ENCODE data around the gene NBPF1.
A peak's percentile ranks its signal among the peaks of the same experiment; 100 is the strongest.
"Not testable (repeated sequence)": the region's sequence is repeated elsewhere in the genome, so short reads cannot be mapped to it uniquely, and the experiment has no call there.

NBPF1 gene

DNA sequence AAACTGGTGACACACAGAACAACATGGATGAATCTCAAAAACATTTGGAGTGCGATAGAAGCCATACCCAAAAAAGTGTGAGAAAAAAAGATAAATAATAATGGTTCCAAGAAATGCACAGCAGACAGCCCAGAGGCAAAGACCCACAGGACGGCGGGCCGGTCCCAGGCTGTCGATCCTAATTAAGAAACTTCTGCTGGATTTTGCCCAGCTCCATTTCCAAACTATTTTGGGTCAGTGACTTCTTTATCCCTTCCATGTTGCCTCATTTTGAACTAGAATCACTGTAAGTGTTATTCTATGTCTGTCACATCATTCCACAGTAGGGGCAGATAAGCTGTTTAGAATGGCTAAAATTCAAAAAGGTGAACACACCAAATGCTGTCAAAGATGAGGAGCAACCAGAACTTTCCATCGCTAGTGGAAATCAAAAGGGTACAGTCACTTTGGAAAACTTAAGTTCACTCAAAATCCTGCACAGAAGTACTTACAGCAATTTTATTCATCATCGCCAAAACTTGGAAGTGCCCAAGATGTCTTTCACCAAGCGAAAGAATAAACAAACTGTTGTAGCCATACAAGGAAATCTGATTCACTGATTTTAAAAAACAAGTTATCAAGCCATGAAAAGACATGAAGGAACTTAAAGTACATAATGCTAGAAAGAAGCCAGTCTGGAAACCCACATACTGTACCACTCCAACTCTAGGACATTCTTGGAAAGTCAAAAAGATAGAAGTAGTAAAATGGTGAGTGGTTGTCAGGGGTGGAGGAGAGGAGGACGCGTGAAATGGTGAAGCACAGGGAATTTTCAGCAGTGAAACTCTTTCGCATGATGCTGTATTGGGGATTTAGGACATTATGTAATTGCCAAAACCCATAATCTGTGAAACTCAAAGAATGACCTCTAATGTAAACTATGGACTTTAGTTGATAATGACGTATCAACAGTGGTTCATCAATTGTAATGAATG, 7.5 kb downstream of the NBPF1 start:
- no peak for DNase-seq (ENCODE audit: low spot score)

DNA sequence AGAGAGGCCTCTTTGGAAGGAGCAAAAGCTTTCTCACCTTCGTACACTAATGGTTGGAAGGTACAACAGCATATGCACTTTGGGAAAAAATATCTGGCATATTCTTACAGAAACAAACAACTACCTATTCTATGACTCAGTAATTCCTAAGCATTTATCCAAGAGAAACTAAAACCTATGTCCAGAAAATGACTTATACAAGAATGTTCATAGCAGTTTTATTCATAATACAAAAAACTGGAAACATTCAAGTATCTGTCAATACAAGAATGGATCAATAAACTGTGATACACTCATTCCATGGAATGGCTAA, 8.2 kb downstream of the NBPF1 start:
- DNase-seq (ENCODE audit: low spot score): no peak

DNA sequence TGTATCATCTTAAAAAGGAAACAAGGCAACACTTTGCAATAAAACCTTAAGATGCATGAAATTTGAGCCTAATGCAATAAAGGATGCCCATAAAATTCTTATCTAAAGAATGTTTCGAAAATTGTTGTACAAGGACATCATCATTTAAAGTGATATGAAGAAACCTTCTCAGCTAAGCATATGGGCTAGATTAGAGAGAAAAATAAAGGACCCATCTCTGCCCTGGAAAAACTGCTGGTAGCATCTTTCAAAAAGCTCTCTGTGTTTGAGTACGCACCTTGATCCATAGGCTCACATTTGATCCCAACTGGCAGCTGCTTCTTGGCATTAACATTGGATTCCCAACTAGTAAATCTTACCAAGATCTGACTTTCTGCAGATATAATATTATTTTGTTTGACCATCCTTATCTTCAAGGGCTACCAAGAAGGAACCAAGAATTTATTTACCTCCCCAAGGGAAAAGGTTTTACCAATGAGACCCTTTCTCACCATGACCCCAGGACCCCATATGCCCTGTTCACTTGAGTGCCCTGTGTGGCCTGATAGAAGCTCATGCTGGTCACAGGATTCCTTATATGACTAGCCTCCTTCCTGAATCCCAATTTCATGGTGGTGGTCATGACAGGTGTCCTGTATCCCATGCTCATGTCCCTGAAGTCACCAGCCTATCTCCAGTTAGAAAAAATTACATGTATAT, 8.7 kb downstream of the NBPF1 start:
- DNase-seq (ENCODE audit: low spot score): not testable (repeated sequence)

DNA sequence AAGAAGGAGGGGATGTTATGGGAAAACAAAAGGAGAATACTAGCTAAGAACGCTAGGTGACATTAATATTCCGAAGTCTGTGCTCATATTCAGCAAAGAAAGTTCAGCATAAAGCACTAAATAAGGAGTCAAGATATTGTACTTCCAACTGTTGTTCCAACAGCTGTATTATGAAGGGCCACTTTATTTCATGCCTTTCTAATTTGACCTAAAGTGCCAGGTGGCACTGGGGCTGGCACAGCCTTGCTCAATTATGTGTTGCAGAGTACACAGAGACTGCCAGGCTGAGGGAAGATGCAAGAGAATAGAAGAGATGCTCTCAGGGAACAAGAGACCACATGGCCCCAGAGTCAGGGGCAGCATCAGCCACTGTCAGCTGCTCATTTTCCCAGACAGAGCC, 9.7 kb downstream of the NBPF1 start:
- DNase-seq (ENCODE audit: low spot score): not testable (repeated sequence)

DNA sequence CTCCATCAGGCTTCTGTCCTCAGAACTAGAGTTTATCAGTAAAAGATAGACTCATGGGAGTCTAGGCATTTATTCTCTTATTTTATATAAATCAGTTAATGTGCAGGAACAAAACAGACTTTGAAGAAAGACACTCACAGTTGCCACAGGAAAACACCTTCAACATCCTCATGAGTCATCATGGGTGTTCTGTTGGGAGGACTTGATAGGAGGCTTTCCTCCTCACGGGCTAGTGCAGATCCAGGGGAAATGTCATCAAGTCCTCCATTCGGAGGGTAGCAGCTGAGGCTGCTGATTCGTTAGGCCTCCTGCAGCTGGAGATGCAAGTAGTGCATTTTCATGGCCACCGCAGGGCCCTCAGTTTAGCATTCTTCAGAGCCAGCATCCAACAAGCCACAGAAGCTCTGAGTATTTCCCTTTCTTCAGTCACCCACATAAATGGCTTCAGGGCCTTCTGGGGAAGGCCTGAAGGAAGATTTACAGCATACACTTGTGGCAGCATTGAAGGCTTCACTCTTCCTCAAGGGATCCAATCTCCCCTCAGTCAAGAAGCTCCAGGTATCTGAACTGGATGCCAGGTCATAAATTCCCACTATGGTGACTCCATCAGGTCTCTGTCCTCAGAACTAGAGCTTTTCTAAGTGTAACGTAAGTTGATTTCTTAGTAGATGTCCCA, 10.9 kb downstream of the NBPF1 start:
- DNase-seq (ENCODE audit: low spot score): not testable (repeated sequence)

DNA sequence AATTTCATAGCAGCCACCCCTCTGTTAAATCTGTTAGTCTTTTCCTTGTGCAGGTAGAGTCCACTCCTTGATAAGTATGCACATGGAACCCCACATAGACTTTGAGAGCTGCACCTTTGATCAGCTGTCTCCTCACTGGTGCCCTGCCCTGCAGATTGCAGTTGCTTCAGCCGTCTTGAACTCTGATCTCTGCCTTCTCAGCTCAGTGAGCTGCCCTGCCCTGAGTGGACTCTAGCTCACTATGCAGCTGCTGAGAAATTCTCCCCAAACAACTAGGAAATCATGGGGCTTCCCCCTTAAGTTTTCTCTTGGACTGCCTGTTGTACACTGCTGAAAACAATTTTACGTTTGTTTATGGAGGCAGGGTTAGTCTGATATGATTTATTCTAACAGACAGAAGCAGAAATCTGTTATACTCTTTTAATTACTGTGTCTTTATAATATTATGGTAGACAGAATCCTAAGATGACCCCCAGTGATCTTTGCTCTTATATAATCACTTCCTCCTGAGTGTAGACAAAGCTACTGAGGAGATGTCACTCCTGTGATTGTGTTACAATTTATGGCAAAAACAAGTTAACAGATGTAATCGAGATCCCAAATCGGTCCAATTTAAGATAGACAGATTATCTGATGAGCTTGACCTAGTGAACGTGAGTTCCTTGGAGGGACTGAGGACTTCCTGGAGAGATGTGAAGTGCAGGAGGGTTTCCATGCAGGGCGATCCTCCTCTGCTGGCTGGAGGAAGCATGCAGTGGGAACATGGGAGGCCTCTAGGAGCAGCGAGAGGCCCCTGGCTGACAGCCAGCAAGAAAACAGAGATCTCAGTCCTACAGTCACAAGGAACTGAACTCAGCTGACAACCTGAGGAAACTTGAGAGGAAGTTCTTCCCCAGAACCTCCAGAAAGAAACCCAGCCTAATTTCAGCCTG, 12.2 kb downstream of the NBPF1 start:
- DNase-seq (ENCODE audit: low spot score): peak; percentile 1

DNA sequence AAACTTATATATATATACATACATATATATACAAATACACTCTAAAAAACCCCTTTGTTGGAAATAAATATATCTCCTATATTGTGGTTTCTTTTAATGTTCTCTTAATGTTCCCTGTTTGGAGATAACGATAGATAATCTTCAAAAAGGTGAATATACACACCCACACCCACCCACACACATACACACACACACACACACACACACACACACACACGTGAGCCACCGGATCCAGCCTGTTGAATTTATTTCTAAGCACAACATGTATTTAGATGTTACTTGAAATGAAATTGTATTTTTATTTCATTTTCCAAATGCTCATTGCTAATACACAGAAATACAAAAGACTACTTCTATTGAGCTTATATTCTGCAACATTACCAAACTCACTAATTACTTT, 14.0 kb downstream of the NBPF1 start:
- not testable (repeated sequence) for DNase-seq (ENCODE audit: low spot score)

DNA sequence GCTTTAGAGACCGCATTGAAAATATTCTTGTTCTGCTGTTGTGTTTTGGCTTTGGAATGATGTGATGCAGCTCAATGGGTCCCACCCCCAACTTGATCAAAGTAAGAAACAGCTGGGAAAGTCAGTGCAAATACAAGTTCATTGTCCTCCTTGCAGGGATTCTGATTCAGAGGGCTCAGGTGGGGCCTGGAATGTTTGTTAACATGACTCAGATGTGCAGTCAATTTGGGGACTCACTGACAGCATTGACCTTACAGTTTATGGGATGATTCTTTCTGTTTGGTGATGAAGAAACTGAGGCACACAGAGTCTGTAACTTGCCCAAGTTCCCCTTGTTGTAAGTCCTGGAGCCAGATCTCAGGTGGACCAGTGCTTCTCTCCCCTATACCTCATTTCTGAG, 18.1 kb downstream of the NBPF1 start:
- DNase-seq (ENCODE audit: low spot score): not testable (repeated sequence)

DNA sequence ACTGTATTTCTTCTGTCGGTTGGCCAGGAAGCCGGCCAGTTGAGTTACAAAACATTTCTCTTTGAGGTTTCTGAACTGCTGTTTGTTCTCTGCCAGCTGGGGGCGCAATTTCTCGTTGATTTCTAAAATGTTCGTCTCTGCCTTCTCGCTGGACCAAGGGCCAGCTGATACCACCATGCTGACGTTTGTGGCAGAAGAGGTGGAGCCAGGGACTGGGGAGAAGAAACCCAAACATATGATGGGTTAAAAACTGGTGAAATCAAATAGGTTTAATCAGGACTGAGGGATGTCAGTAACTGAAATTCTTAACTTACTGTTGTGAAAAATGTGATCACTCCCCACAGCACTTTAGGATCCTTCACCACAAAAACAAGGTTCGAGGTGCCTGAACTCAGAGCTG, 21.5 kb downstream of the NBPF1 start:
- not testable (repeated sequence) for DNase-seq (ENCODE audit: low spot score)

DNA sequence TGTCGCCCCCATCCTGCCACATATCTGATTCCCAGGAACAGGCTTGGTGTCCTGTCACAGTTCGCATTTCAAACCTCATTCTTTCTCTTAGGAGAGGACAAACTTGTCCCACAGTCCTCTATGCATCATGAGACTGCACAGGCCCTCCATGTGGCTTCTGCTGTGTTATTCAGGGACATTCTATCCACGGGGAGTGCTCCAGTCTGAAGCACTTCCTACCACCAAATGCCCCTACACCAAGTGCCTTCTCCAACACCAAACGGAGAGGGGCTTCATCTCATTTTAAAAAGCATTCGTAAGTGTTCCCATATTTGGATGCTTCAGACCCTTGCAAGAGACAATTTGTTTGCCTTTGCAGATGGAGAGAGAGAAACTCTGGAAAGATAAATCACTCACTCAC, 25.3 kb downstream of the NBPF1 start:
- DNase-seq (ENCODE audit: low spot score): peak; percentile 0

DNA sequence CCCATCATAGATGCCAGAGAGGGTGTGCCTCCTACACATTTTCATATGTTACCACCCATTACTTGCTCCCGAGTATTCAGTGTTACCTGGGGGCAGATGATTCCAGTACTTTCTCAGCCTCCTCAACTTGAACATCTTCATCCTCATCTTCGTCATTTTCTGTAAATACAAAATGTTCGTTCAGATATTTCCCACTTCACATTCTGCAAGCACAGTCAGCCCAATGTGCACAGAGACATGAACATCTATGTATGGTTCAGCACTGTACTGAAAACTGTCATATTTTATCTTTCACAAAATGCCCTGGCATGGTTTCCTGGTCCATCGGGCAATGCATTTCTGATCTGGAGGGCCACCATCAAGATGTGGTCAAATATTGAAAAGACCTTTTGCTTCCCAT, 25.7 kb downstream of the NBPF1 start:
- not testable (repeated sequence) for DNase-seq (ENCODE audit: low spot score)

DNA sequence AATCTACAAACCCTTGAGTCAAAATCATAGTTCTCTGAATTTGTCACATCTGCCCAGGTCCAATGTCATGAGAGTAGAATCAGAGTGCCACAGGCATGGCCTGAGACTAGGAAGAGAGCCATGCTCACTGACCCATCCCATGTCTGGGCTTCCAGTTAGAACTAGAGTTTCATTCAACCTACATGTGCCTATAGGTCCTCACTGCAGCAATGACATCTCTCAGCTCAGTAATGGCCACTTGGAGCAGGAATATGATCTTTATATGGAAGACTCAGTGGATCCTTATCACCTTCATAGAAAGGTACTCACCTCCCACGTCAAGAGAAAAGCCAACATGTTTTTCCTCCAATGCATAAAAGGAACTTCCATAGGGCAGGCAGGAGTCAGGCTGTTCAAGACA, 48.0 kb downstream of the NBPF1 start:
- DNase-seq (ENCODE audit: low spot score): not testable (repeated sequence)

DNA sequence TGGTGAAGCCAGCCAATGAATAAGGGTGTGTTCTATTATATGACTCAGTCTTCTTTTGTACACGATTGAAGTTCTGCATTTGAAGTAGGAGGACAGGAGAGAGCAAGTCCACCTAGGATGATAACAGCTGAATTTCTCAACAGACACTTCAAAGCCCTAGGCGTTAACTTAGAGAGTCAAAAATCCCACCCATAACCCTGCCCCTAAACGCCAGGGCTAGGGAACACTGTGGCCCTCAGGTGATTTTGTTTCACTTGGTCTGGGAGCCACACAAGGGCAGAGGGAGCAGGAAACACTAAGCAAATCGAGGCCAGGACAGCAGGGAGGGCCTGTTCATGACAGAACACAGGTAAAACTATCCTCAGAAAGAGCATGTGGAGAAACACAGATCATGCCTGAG, 52.3 kb downstream of the NBPF1 start:
- not testable (repeated sequence) for DNase-seq (ENCODE audit: low spot score)

DNA sequence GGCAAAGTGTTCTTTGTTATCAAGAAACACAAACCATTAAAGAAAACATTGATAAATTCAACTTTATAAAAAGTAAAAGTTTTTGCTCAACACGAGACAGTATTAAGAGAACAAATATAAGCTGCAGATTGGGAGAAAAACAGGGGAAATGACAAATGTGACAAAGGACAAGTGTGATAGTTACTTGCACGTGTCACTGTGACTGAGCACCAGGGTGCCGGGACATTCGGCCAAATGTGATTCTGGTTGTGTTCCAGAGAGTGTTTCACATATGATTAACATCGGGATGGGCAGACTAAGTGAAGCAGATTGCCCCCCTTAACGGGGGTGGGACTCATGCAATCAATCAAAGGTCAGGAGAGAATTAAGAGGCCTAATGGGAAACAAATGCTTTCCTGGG, 52.9 kb downstream of the NBPF1 start:
- DNase-seq (ENCODE audit: low spot score): not testable (repeated sequence)

DNA sequence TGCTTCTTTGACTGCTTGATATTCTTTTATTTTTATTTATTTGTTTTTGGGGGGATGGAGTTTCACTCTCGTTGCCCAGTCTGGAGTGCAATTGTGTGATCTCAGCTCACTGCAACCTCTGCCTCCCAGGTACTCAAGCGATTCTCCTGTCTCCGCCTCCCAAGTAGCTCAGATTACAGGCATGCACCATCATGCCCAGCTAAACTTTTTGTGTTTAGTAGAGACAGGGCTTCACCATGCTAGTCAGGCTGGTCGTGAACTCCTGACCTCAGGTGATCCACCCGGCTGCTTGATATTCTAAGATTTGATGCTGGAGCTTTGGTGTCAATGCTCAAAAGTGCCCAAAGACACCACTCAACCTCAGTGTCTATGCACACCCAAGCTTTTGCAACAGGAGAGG, 53.7 kb downstream of the NBPF1 start:
- not testable (repeated sequence) for DNase-seq (ENCODE audit: low spot score)

DNA sequence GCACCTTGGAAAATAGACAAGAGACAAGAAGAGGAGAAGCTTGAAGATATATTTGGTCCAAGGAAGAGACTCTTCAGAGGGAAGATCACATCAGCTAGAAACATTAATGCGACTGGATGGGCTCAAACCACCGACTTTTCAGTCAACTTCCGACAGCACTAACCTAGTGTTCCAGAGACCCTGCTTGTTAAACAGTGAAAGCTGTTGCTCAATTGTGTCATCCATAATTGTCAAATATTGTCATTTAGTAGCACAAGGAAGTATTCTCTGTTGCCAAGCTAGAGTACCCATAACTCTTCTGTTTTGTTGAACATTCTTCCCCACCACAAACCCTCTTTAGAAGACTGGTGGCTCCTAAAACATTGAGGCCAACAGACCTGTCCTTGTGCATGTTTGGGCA, 56.3 kb downstream of the NBPF1 start:
- not testable (repeated sequence) for DNase-seq (ENCODE audit: low spot score)

DNA sequence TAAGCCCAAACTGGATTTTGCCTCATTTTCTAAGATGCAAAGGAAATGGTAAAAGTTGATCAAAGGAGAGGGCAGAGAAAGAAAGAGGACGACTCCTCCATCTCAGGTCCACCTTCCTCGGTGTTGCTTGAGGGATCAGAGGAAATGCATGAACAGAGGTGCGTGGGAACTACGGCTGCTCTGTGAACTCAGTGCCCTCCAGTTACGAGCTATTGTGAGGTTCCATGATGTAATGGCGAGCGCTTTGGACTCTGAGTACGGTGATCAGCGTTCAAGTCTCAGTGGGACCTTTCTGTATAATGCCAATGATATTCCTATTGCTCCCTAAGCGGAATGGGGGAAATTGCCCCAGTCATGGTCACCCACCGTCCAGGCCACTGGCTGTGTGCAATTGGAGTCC, 60.1 kb downstream of the NBPF1 start:
- DNase-seq (ENCODE audit: low spot score): not testable (repeated sequence)

DNA sequence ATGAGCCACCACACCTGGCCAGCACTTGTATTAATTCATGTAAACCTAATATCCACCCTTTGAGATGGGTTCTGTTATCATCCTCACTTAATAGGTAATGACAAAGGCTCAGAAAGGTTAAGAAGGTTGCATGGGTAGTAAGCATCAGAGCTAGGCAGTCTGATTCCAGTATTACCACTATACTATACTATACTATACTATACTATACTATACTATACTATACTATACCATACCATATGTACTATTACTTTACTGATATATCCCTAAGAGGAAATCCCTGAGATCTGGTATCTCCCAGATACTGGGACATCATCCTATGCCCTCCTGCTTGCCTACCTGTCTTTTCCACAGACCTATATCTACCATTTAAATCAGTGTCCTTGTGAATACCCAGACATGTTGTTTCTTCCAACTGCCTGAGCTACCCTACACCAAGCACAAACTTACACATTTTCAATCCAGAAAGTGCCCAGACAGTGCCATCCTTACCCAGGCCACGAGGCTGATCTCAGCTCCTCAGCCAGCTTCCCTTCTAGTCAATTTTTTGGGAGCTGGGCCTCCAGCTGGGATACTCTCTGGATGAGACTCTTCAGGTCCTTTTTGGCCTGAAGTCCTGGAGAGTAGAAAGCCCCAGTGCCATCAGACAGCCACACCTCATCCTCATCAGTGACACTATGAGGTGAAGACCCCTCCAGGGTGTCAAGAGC, 63.0 kb downstream of the NBPF1 start:
- DNase-seq (ENCODE audit: low spot score): not testable (repeated sequence)

DNA sequence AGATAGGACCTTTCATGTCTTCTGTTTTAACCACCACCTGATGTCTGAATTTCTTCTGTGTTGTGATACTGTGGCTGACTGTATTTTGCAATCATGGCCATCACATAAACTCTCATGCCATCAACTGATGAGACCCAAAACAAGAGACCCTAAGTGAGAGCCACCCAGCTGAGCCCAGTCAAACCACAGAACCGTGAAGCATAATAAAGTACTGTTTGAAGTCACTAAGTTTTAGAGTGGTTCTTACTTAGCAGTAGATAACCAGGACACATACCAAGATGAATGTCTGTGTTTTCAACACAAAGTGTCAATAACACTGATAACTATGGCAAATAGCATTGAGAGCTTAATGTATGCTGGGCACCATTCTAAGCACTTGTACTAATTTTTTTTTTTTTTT, 63.8 kb downstream of the NBPF1 start:
- not testable (repeated sequence) for DNase-seq (ENCODE audit: low spot score)

DNA sequence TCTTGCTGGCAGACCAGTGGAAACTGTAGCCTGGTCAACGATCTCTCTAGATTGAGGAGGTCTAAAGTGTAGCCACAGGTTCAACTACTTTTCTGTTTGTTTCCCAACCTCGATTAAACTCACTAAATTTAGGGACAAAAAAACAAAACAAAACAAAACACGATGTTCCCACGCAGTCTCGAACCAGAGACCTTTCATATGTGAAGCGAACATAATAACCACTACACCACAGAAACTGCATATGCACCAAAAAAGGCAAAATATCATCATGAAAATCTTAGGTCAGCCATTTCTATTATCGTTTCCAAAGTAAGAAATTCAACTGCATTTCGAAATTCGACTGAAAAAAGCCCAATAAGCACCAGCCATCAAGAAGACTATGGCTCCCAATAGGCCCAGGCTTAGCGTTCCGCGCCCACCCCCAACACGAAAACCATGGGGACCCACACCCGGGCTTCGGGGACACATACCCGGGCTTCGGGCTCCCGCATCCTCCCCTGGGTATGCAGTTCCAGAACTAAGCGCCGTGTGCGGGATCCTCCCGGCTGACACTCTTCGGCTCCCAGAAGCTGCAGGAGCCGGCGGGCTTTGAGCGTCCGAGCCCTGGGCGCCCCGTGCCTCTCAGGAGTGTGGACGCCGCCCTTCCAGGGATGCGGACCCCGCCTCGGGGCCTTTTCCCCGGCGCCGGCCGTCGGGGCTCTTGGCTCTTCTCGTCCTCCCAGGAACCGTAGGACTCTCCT, 65.7 kb downstream of the NBPF1 start:
- DNase-seq (ENCODE audit: low spot score): not testable (repeated sequence)
